GM12864 (cell line): ENCODE measurements around the gene IKZF3.
"Not testable (repeated sequence)": the region's sequence is repeated elsewhere in the genome, so short reads cannot be mapped to it uniquely, and the experiment has no call there.

Source experiments
- DNase-seq: peaks from one replicate; pipeline ENCODE4 v3.0.0-alpha.2; 2011; ENCODE audit warnings: low read depth
- H3K4me3 ChIP-seq: 2 replicates; pipeline ENCODE4 v1.5.1; 2011; ENCODE audit warnings: mild to moderate bottlenecking, low read depth, low read length, control low read depth
- CTCF ChIP-seq: IDR thresholded peaks from 2 replicates; pipeline ENCODE4 v1.5.1; 2011; ENCODE audit warnings: low read depth, mild to moderate bottlenecking, moderate library complexity, low read length, control low read depth, inconsistent platforms; ENCODE audit errors: missing control alignments

Gene IKZF3

DNA sequence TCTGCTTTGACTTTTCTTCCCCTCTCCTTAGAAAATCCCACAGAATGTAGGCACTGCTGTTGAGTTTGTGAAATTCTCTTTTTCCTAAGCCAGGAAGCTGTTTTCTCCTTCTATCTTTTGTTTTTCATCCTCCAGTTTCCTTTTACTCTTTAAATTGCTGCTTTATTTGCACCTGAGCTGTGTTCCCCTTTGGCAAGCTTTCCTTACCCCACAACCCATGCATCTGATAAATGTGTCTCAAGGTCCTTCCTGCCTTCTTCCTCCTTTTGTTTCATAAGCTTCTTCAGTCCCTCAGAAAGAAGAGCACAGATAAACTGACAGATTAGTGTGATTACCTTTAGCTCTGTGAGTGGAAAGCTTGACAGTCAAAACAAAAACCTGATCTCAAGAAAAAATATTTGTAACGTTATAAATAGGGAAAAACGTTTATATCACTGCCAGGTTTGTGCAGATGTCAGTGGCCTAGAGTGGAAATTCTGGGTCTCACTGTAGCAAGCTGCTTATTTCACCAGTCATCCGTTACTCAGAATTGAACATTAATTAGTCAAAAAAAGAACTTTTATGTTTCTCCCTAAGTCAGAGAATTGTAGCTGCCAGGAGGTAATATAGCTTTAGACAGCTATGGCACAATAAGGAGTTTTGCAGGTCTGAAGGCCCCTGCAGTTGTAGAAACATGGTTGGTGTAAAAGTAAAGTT is 30.7 kb upstream of the IKZF3 start:
- DNase-seq = no peak
- H3K4me3 ChIP-seq = no peak overlapping the region
- TF ChIP-seq CTCF = no peak

- no peak overlapping the region for H3K4me3 ChIP-seq
- DNase-seq = no peak
- no peak for TF ChIP-seq CTCF
Measured at GRCh38 chr17:39889200-39889599, 25.1 kb upstream of the IKZF3 start.

- no peak for DNase-seq
- H3K4me3 ChIP-seq = no peak overlapping the region
- no peak for TF ChIP-seq CTCF
Measured at GRCh38 chr17:39887078-39887477, 23.0 kb upstream of the IKZF3 start.

GRCh38 chr17:39886102-39886501 is 22.0 kb upstream of the IKZF3 start:
- H3K4me3 ChIP-seq, DNase-seq: not testable (repeated sequence)

- TF ChIP-seq CTCF = no peak
- no peak for DNase-seq
- no peak overlapping the region for H3K4me3 ChIP-seq
Measured at GRCh38 chr17:39872751-39873150, 8.6 kb upstream of the IKZF3 start.

DNA sequence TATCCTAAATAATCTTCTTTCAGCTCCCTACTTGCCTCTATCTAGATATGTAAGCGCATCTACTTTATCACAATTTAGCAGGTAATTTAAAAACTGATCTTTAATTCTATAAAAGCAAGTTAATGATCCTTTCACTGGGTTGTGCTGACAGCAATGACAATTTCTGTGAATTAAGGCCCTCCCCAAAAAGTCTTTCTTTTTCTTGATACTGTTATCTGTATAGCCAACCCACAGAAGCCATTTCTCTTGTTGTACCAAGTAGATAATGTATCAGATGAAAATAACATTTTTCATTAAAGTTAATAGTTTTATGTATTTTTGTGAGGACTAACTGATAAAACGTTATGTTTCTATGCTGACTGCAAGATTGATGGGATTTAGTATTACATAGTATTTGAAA is 7.7 kb upstream of the IKZF3 start:
- no peak for DNase-seq
- no peak for TF ChIP-seq CTCF
- H3K4me3 ChIP-seq = no peak overlapping the region

- no peak for TF ChIP-seq CTCF
Measured at GRCh38 chr17:39870776-39871175, 6.7 kb upstream of the IKZF3 start.

More at GRCh38 chr17:39870776-39871175, 6.7 kb upstream of the IKZF3 start:
- H3K4me3 ChIP-seq = no peak overlapping the region
- no peak for DNase-seq
